T1000 (cell line): Measurements from ENCODE around the gene EPPIN.
"Not testable (repeated sequence)": the region's sequence is repeated elsewhere in the genome, so short reads cannot be mapped to it uniquely, and the experiment has no call there.

ENCODE experiments used
- DNase-seq: peaks from one replicate; lab custom pipeline; 2025; ENCODE audit warnings: mixed read lengths; lab: John Stamatoyannopoulos, UW

The EPPIN gene

GRCh38 chr20:45547206-45547770, at the start of gene EPPIN:
TSS of gene EPPIN (minus strand) at chr20:45547401. CDS start at chr20:45547357, 44 bp downstream.
- DNase-seq: no peak

- no peak for DNase-seq
Measured at GRCh38 chr20:45595235-45595634, 48.0 kb upstream of the EPPIN start.

GRCh38 chr20:45593498-45593897, 46.3 kb upstream of the EPPIN start:
- no peak for DNase-seq

- DNase-seq: no peak
Measured at GRCh38 chr20:45592574-45593189, 45.5 kb upstream of the EPPIN start.

GRCh38 chr20:45589725-45590124, 42.5 kb upstream of the EPPIN start:
- no peak for DNase-seq

GRCh38 chr20:45588800-45589199, 41.6 kb upstream of the EPPIN start:
- no peak for DNase-seq

GRCh38 chr20:45585986-45586385, 38.8 kb upstream of the EPPIN start:
- DNase-seq: not testable (repeated sequence)

GRCh38 chr20:45584294-45584693, 37.1 kb upstream of the EPPIN start:
- DNase-seq: not testable (repeated sequence)

- DNase-seq: no peak
Measured at GRCh38 chr20:45583502-45583901, 36.3 kb upstream of the EPPIN start.

GRCh38 chr20:45581702-45582101, 34.5 kb upstream of the EPPIN start:
- DNase-seq: no peak

GRCh38 chr20:45579184-45579583, 32.0 kb upstream of the EPPIN start, which contains the start of gene WFDC8:
TSS of gene WFDC8 (minus strand) at chr20:45579284. CDS start at chr20:45579247, 37 bp downstream.
- DNase-seq: no peak

- DNase-seq: no peak
Measured at GRCh38 chr20:45578231-45578630, 31.0 kb upstream of the EPPIN start.

- DNase-seq: no peak
Measured at GRCh38 chr20:45576995-45577394, 29.8 kb upstream of the EPPIN start.

- no peak for DNase-seq
Measured at GRCh38 chr20:45575931-45576330, 28.7 kb upstream of the EPPIN start.

GRCh38 chr20:45569650-45570049, 22.4 kb upstream of the EPPIN start:
- not testable (repeated sequence) for DNase-seq

- DNase-seq: no peak
Measured at GRCh38 chr20:45564760-45565276, 17.6 kb upstream of the EPPIN start.

- no peak for DNase-seq
Measured at GRCh38 chr20:45555198-45555597, 8.0 kb upstream of the EPPIN start.

- no peak for DNase-seq
Measured at GRCh38 chr20:45552456-45552855, 5.3 kb upstream of the EPPIN start.

GRCh38 chr20:45550765-45551164, 3.6 kb upstream of the EPPIN start:
- no peak for DNase-seq

GRCh38 chr20:45548410-45548809, 1.2 kb upstream of the EPPIN start:
- no peak for DNase-seq

GRCh38 chr20:45545754-45546453, 1.3 kb downstream of the EPPIN start:
- DNase-seq: no peak

- no peak for DNase-seq
Measured at GRCh38 chr20:45545351-45545750, 1.9 kb downstream of the EPPIN start.

GRCh38 chr20:45539382-45539781, 7.8 kb downstream of the EPPIN start, which contains the start of gene WFDC6:
TSS of gene WFDC6 (minus strand) at chr20:45539482. CDS start at chr20:45539407, 75 bp downstream.
- DNase-seq: no peak
